ENCODE data around the gene TIMM29.
"Not testable (repeated sequence)": the region's sequence is repeated elsewhere in the genome, so short reads cannot be mapped to it uniquely, and the experiment has no call there.

TIMM29 gene

GRCh38 chr19:10941649-10942048 lies 13.0 kb downstream of the TIMM29 start:
- DNase-seq (ENCODE audit: low spot score); H2AK5ac ChIP-seq (ENCODE audit: low read depth, low read length); H3K27me3 ChIP-seq (ENCODE audit: control insufficient read depth in 3 of 3, insufficient read depth in 3 of 3, low read depth in 1 of 3, low read length in 3 of 3); H3K4me2 ChIP-seq (ENCODE audit: insufficient read depth, low read length, poor library complexity, severe bottlenecking); H3K4me1 ChIP-seq (ENCODE audit: control insufficient read depth in 2 of 2, insufficient read depth in 1 of 2, low read depth in 1 of 2, low read length in 2 of 2); H4K91ac ChIP-seq (ENCODE audit: low read depth, low read length, poor library complexity); H3K9ac ChIP-seq (ENCODE audit: low read depth, low read length, poor library complexity); H3K23ac ChIP-seq (ENCODE audit: low read depth, low read length, poor library complexity); H4K8ac ChIP-seq (ENCODE audit: low read depth, low read length); H3K9me3 ChIP-seq (replicated peaks in 1 of 2; ENCODE audit: control insufficient read depth in 2 of 2, insufficient read depth in 1 of 2, low read depth in 1 of 2, low read length in 2 of 2); H3K4ac ChIP-seq (ENCODE audit: low read length); H3K14ac ChIP-seq (ENCODE audit: low read length); H3K27ac ChIP-seq (replicated peaks; ENCODE audit: low read length); H2BK5ac ChIP-seq (ENCODE audit: low read length); H2BK15ac ChIP-seq (ENCODE audit: low read length); H3K36me3 ChIP-seq (replicated peaks in 1 of 2; ENCODE audit: control insufficient read depth in 2 of 2, insufficient read depth in 2 of 2, low read length in 2 of 2); H3K79me1 ChIP-seq (ENCODE audit: low read depth, low read length); H2AFZ ChIP-seq (ENCODE audit: low read length); H3K4me3 ChIP-seq (ENCODE audit: low read length in 2 of 2); H2BK12ac ChIP-seq (ENCODE audit: low read length); H3K18ac ChIP-seq (ENCODE audit: low read length); H2BK120ac ChIP-seq (ENCODE audit: low read depth, low read length): not testable (repeated sequence)
- no CpG with 5 or more reads among the region's 14 CpGs for whole genome bisulfite sequencing, 2 donors (ENCODE audit: extremely low coverage in 2 of 2, insufficient read length in 2 of 2, insufficient replicate concordance in 1 of 2)

GRCh38 chr19:10943412-10943811 lies 14.8 kb downstream of the TIMM29 start:
- not testable (repeated sequence) for H2BK12ac ChIP-seq (ENCODE audit: low read length); H3K18ac ChIP-seq (ENCODE audit: low read length); H3K4me2 ChIP-seq (ENCODE audit: insufficient read depth, low read length, poor library complexity, severe bottlenecking); H3K79me1 ChIP-seq (ENCODE audit: low read depth, low read length); H3K9me3 ChIP-seq (replicated peaks in 1 of 2; ENCODE audit: control insufficient read depth in 2 of 2, insufficient read depth in 1 of 2, low read depth in 1 of 2, low read length in 2 of 2); H3K27me3 ChIP-seq (ENCODE audit: control insufficient read depth in 3 of 3, insufficient read depth in 3 of 3, low read depth in 1 of 3, low read length in 3 of 3); H2BK15ac ChIP-seq (ENCODE audit: low read length); H3K36me3 ChIP-seq (replicated peaks in 1 of 2; ENCODE audit: control insufficient read depth in 2 of 2, insufficient read depth in 2 of 2, low read length in 2 of 2); H4K91ac ChIP-seq (ENCODE audit: low read depth, low read length, poor library complexity); H3K14ac ChIP-seq (ENCODE audit: low read length); H3K4me1 ChIP-seq (ENCODE audit: control insufficient read depth in 2 of 2, insufficient read depth in 1 of 2, low read depth in 1 of 2, low read length in 2 of 2); H3K9ac ChIP-seq (ENCODE audit: low read depth, low read length, poor library complexity); H3K23ac ChIP-seq (ENCODE audit: low read depth, low read length, poor library complexity); H3K4me3 ChIP-seq (ENCODE audit: low read length in 2 of 2); H2BK5ac ChIP-seq (ENCODE audit: low read length); H3K27ac ChIP-seq (replicated peaks; ENCODE audit: low read length); H2BK120ac ChIP-seq (ENCODE audit: low read depth, low read length); H4K8ac ChIP-seq (ENCODE audit: low read depth, low read length); H2AK5ac ChIP-seq (ENCODE audit: low read depth, low read length); H2AFZ ChIP-seq (ENCODE audit: low read length); H3K4ac ChIP-seq (ENCODE audit: low read length); DNase-seq (ENCODE audit: low spot score)
- WGBS, 2 donors (ENCODE audit: extremely low coverage in 2 of 2, insufficient read length in 2 of 2, insufficient replicate concordance in 1 of 2): no CpG with 5 or more reads among the region's 4 CpGs

GRCh38 chr19:10945264-10945663 lies 16.7 kb downstream of the TIMM29 start:
- Histone ChIP-seq H3K14ac (ENCODE audit: low read length) (no peak overlapping the region), H3K27me3 (ENCODE audit: control insufficient read depth in 3 of 3, insufficient read depth in 3 of 3, low read depth in 1 of 3, low read length in 3 of 3) (no peaks in the 10 kb centered on the region), H2BK120ac (ENCODE audit: low read depth, low read length) (no peak overlapping the region), H3K4me1 (ENCODE audit: control insufficient read depth in 2 of 2, insufficient read depth in 1 of 2, low read depth in 1 of 2, low read length in 2 of 2) (no peaks in the 10 kb centered on the region), H3K27ac (replicated peaks; ENCODE audit: low read length) (no peak overlapping the region), H3K9ac (ENCODE audit: low read depth, low read length, poor library complexity) (no peak overlapping the region), H3K36me3 (replicated peaks in 1 of 2; ENCODE audit: control insufficient read depth in 2 of 2, insufficient read depth in 2 of 2, low read length in 2 of 2) (no peaks in the 10 kb centered on the region), H2BK12ac (ENCODE audit: low read length) (no peak overlapping the region), H2BK15ac (ENCODE audit: low read length) (no peak overlapping the region), H2AFZ (ENCODE audit: low read length) (no peak overlapping the region), H4K91ac (ENCODE audit: low read depth, low read length, poor library complexity) (no peak overlapping the region), H3K4me2 (ENCODE audit: insufficient read depth, low read length, poor library complexity, severe bottlenecking) (no peak overlapping the region), H3K23ac (ENCODE audit: low read depth, low read length, poor library complexity) (no peak overlapping the region), H3K18ac (ENCODE audit: low read length) (no peak overlapping the region), H3K79me1 (ENCODE audit: low read depth, low read length) (no peaks in the 10 kb centered on the region), H2BK5ac (ENCODE audit: low read length) (no peak overlapping the region), H3K4me3 (ENCODE audit: low read length in 2 of 2) (no peak overlapping the region), H3K4ac (ENCODE audit: low read length) (no peak overlapping the region), H2AK5ac (ENCODE audit: low read depth, low read length) (no peak overlapping the region), H3K9me3 (replicated peaks in 1 of 2; ENCODE audit: control insufficient read depth in 2 of 2, insufficient read depth in 1 of 2, low read depth in 1 of 2, low read length in 2 of 2) (no peaks in the 10 kb centered on the region), H4K8ac (ENCODE audit: low read depth, low read length) (no peak overlapping the region)
- WGBS, 2 donors (ENCODE audit: extremely low coverage in 2 of 2, insufficient read length in 2 of 2, insufficient replicate concordance in 1 of 2): no CpG with 5 or more reads among the region's 4 CpGs
- DNase-seq (ENCODE audit: low spot score): no peak

GRCh38 chr19:10946958-10947657 lies 18.5 kb downstream of the TIMM29 start:
- H3K36me3 ChIP-seq (replicated peaks in 1 of 2; ENCODE audit: control insufficient read depth in 2 of 2, insufficient read depth in 2 of 2, low read length in 2 of 2): no peaks in the 10 kb centered on the region
- no peak overlapping the region for H3K4me3 ChIP-seq (ENCODE audit: low read length in 2 of 2)
- no peak overlapping the region for H2BK15ac ChIP-seq (ENCODE audit: low read length)
- no peak overlapping the region for H2BK12ac ChIP-seq (ENCODE audit: low read length)
- H3K4me1 ChIP-seq (ENCODE audit: control insufficient read depth in 2 of 2, insufficient read depth in 1 of 2, low read depth in 1 of 2, low read length in 2 of 2): no peaks in the 10 kb centered on the region
- no peaks in the 10 kb centered on the region for H3K79me1 ChIP-seq (ENCODE audit: low read depth, low read length)
- H3K4me2 ChIP-seq (ENCODE audit: insufficient read depth, low read length, poor library complexity, severe bottlenecking): no peak overlapping the region
- no peak for DNase-seq (ENCODE audit: low spot score)
- no peak overlapping the region for H3K18ac ChIP-seq (ENCODE audit: low read length)
- WGBS, 2 donors (ENCODE audit: extremely low coverage in 2 of 2, insufficient read length in 2 of 2, insufficient replicate concordance in 1 of 2): no CpG with 5 or more reads among the region's 6 CpGs
- H4K8ac ChIP-seq (ENCODE audit: low read depth, low read length): no peak overlapping the region
- no peak overlapping the region for H2AK5ac ChIP-seq (ENCODE audit: low read depth, low read length)
- no peaks in the 10 kb centered on the region for H3K9me3 ChIP-seq (replicated peaks in 1 of 2; ENCODE audit: control insufficient read depth in 2 of 2, insufficient read depth in 1 of 2, low read depth in 1 of 2, low read length in 2 of 2)
- no peak overlapping the region for H3K4ac ChIP-seq (ENCODE audit: low read length)
- no peaks in the 10 kb centered on the region for H3K27me3 ChIP-seq (ENCODE audit: control insufficient read depth in 3 of 3, insufficient read depth in 3 of 3, low read depth in 1 of 3, low read length in 3 of 3)
- H2BK5ac ChIP-seq (ENCODE audit: low read length): no peak overlapping the region
- no peak overlapping the region for H4K91ac ChIP-seq (ENCODE audit: low read depth, low read length, poor library complexity)
- H3K23ac ChIP-seq (ENCODE audit: low read depth, low read length, poor library complexity): no peak overlapping the region
- H3K14ac ChIP-seq (ENCODE audit: low read length): no peak overlapping the region
- no peak overlapping the region for H3K9ac ChIP-seq (ENCODE audit: low read depth, low read length, poor library complexity)
- no peak overlapping the region for H2BK120ac ChIP-seq (ENCODE audit: low read depth, low read length)
- H3K27ac ChIP-seq (replicated peaks; ENCODE audit: low read length): no peak overlapping the region
- no peak overlapping the region for H2AFZ ChIP-seq (ENCODE audit: low read length)
